Gastroesophageal sphincter (tissue), 4 donors: ENCODE measurements around the gene PIGU. TPM values are rescaled to one million over a fixed set of nuclear protein-coding genes. Genes with fewer than 3 reads are reported as not detected.

ENCODE experiments used
- ATAC-seq: fragments of 150-250 bp; one replicate; pipeline ENCODE4 v1.9.1; 2016; ENCODE audit warnings: mild to moderate bottlenecking, moderate library complexity
- H3K27ac ChIP-seq, 4 donors: fragments of 200-600 bp; sonication (generic) in 3 of 4; 1 replicate in 3 of 4; 2 replicates in 1 of 4; pipeline ENCODE4 v1.5.1; 2016 to 2019
- H3K27me3 ChIP-seq: fragments of 200-600 bp; sonication (generic); one replicate; pipeline ENCODE4 v1.5.1; 2019
- H3K36me3 ChIP-seq, 2 donors: fragments of 200-600 bp; sonication (generic); one replicate each; pipeline ENCODE4 v1.5.1; 2019; ENCODE audit warnings: control low read depth in 1 of 2
- H3K4me1 ChIP-seq, 3 donors: fragments of 200-600 bp; sonication (generic); 1 replicate in 2 of 3; 2 replicates in 1 of 3; pipeline ENCODE4 v1.5.1; 2016 to 2019; ENCODE audit warnings: control low read depth in 2 of 3
- H3K4me3 ChIP-seq, 2 donors: fragments of 200-600 bp; sonication (generic); one replicate each; pipeline ENCODE4 v1.5.1; 2019; ENCODE audit warnings: mild to moderate bottlenecking in 1 of 2, moderate library complexity in 1 of 2
- H3K9me3 ChIP-seq, 3 donors: fragments of 200-600 bp; sonication (generic); one replicate each; pipeline ENCODE4 v1.5.1; 2017 to 2019; ENCODE audit warnings: control low read depth in 2 of 3
- EP300 ChIP-seq: sonication (generic); formaldehyde crosslinking; IDR thresholded peaks from one replicate; pipeline ENCODE4 v1.6.1; 2017; ENCODE audit warnings: antibody characterized with exemption, mild to moderate bottlenecking
- POLR2A ChIP-seq, 2 donors: fragments of 450-650 bp; IDR thresholded peaks; one replicate each; pipeline ENCODE4 v1.6.1; 2017; ENCODE audit warnings: antibody characterized with exemption in 2 of 2, mild to moderate bottlenecking in 2 of 2, moderate library complexity in 1 of 2
- POLR2AphosphoS5 ChIP-seq: sonication (generic); formaldehyde crosslinking; IDR thresholded peaks from one replicate; pipeline ENCODE4 v1.6.1; 2017; ENCODE audit warnings: antibody characterized with exemption
- WGBS, 2 donors: methylation state at CpG; one replicate each; pipeline ENCODE4 v1.1.5; 2018; ENCODE audit warnings: low coverage in 1 of 2; 5-methylcytosine and 5-hydroxymethylcytosine counted together
- total RNA-seq, 4 donors: library from RNA; depleted of rRNA; stranded (reverse); fragments of >200 nt; gene quantifications; one replicate each; pipeline ENCODE4 v1.1.0, GENCODE V29; 2016
- TF ChIP-seq, protein P1 (sequence below), 4 experiments: fragments of 200-600 bp in 2 of 4; fragments of 450-650 bp in 2 of 4; sonication (generic) in 1 of 4; IDR thresholded peaks; one replicate each; pipeline ENCODE4 v1.5.1; 2017 to 2019; ENCODE audit warnings: antibody characterized with exemption in 4 of 4, mild to moderate bottlenecking in 2 of 4, moderate library complexity in 2 of 4

PIGU gene
- total RNA-seq, 4 donors from 2014 or later = 5.4 to 11.8 (median 10.8) TPM

DNA sequence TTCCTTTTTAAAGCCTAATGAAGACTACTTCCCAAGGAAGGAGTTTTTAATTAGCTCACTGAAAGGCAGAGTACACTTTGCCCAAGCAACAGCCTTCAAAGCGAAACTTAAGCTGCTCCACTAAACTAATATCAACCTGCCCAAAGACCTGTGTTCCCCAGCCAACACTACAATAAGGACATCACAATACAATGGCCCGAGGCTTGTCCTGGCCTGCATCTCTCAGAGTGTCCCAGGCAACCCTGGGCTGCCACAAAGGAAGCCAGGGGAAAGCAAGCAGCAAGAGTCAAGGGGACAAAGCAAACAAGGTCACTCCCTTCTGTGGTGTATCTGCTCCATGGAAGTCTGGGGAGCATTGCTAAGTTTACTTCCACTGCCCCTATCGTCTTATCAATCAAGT is 52.3 kb downstream of the PIGU start:
- 100% methylated on average over 1 to 3 of the region's 3 CpGs for WGBS, 2 donors
- ATAC-seq = no peak
- H3K4me1 ChIP-seq = peaks cover 0 to 16% (median 0%) of the 10 kb centered on the region in 3 donors
- peaks cover 0 to 42% of the 10 kb centered on the region in 2 donors for H3K36me3 ChIP-seq
- TF ChIP-seq, protein P1, sequence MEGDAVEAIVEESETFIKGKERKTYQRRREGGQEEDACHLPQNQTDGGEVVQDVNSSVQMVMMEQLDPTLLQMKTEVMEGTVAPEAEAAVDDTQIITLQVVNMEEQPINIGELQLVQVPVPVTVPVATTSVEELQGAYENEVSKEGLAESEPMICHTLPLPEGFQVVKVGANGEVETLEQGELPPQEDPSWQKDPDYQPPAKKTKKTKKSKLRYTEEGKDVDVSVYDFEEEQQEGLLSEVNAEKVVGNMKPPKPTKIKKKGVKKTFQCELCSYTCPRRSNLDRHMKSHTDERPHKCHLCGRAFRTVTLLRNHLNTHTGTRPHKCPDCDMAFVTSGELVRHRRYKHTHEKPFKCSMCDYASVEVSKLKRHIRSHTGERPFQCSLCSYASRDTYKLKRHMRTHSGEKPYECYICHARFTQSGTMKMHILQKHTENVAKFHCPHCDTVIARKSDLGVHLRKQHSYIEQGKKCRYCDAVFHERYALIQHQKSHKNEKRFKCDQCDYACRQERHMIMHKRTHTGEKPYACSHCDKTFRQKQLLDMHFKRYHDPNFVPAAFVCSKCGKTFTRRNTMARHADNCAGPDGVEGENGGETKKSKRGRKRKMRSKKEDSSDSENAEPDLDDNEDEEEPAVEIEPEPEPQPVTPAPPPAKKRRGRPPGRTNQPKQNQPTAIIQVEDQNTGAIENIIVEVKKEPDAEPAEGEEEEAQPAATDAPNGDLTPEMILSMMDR (IDR thresholded peaks at IDR 0.05) = no peak
- TF ChIP-seq POLR2AphosphoS5 = no peak
- no peak for TF ChIP-seq EP300
- TF ChIP-seq POLR2A (IDR thresholded peaks at IDR 0.05) = no peak
- no peak overlapping the region for H3K4me3 ChIP-seq
- H3K27ac ChIP-seq = no peak overlapping the region
- H3K9me3 ChIP-seq = no peaks in the 10 kb centered on the region
- no peaks in the 10 kb centered on the region for H3K27me3 ChIP-seq

DNA sequence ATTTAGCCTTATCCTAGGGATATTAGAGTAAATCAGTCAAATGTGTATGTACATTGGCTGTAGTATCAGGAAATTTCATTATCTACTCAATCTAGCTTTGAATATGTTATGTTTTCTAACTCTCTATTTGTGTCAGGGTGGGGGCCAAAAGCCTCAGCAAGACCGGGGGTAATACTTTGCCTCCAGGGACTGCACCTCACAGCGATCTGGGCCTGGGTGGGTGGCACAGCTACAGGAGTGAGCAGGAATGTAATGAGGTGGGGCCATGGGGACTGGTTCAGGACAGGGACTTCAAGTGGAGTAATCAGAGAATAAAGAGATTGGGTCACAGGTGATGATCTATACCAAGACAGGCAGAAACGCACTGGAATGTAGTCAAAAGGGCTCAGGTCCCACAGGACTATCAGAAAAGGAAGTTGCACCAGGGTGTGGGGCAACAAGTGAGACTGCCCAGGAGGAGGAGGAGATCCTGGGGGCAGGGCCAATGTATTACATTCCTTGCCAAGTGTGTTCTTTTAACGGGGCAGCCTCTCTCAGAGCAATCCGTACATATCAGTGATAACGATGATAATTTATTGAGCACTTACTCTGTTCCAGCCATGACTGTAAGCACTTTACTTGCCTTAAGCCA is 54.0 kb downstream of the PIGU start:
- no peak overlapping the region for H3K4me3 ChIP-seq
- H3K27ac ChIP-seq = no peak overlapping the region
- 86 to 89% methylated on average over 5 to 6 of the region's 6 CpGs for WGBS, 2 donors
- peaks cover 0 to 11% (median 0%) of the 10 kb centered on the region in 3 donors for H3K4me1 ChIP-seq
- no peaks in the 10 kb centered on the region for H3K27me3 ChIP-seq
- H3K9me3 ChIP-seq = no peaks in the 10 kb centered on the region
- no peak for TF ChIP-seq POLR2A (IDR thresholded peaks at IDR 0.05)
- no peak for TF ChIP-seq EP300
- no peak for TF ChIP-seq POLR2AphosphoS5
- TF ChIP-seq, protein P1 (IDR thresholded peaks at IDR 0.05) = no peak
- peaks cover 0 to 42% of the 10 kb centered on the region in 2 donors for H3K36me3 ChIP-seq
- no peak for ATAC-seq

DNA sequence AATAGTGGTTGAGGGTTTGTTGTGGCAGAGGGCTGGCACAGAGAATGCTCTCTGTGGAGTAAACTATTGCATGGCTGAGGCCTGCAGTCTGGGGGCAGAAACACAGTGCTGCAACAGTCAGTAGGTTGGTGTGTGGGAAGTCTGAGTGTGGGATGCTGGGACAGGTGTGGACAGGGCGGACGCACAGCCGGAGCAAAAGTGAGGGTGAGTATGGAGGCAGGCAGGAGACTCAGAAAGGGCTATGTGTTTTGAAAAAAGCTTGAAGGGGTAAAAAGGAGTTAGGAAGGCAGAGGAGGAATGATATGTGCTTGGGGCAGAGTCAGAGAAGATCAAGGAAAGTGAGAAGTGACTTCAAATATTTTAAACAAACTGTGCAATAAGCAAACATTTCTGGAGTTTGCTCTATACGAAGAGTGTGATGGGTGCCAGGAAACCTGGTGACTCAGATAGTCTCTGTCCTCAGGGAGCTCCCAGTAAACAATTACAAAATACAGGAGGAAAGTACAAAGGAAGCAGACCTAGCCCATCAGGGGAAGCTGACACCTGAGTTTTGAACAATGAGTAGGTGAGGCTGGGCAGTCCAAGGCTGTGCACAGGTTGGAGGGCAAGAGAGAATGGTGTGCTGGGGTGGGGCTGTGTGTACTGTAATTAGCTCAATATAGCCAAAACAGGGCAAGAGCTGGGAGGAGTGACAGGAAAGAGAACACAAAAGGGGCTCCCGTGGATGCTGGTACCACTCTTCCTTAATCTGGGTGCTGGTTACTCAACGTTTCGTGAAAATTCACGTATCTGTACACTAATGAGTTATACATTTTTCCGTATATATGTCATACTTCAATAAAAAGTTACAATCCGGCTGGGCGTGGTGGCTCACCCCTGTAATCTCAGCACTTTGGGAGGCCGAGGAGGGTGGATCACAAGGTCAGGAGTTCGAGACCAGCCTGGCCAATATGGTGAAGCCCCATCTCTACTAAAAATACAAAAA is 55.2 kb downstream of the PIGU start:
- no peak for ATAC-seq
- Histone ChIP-seq H3K4me1 (no peaks in the 10 kb centered on the region), H3K27me3 (no peaks in the 10 kb centered on the region), H3K27ac (no peak overlapping the region), H3K36me3 (peaks cover 0 to 50% of the 10 kb centered on the region in 2 donors), H3K4me3 (no peak overlapping the region), H3K9me3 (no peaks in the 10 kb centered on the region)
- TF ChIP-seq EP300 (no peak), POLR2AphosphoS5 (no peak), POLR2A (IDR thresholded peaks at IDR 0.05) (no peak)
- TF ChIP-seq, protein P1 (IDR thresholded peaks at IDR 0.05) = no peak
- 91 to 92% methylated on average over 13 of the region's 13 CpGs for WGBS, 2 donors

DNA sequence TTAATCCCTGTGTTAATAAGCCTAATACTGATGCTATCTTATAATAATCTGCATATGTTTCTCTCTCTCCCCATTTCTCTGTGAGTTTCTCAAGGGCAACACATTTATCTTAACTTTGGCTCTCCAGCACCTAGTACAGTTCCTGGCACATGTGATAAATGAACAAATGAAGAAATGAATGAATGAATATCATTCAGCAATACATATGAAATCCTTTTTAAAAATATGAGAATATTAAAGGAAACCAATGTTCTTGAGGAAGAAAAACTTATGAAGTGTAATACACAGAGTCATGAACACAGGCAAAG is 55.9 kb downstream of the PIGU start:
- TF ChIP-seq, protein P1 (IDR thresholded peaks at IDR 0.05) = no peak
- TF ChIP-seq EP300 (no peak), POLR2A (IDR thresholded peaks at IDR 0.05) (no peak), POLR2AphosphoS5 (no peak)
- Histone ChIP-seq H3K4me1 (no peaks in the 10 kb centered on the region), H3K36me3 (peaks cover 0 to 53% of the 10 kb centered on the region in 2 donors), H3K4me3 (no peak overlapping the region), H3K9me3 (no peaks in the 10 kb centered on the region), H3K27me3 (no peaks in the 10 kb centered on the region), H3K27ac (no peak overlapping the region)
- no peak for ATAC-seq
